ENCODE data around the gene TBX1. TPM values are rescaled to one million over a fixed set of nuclear protein-coding genes. Genes with fewer than 3 reads are reported as not detected.
"Not testable (repeated sequence)": the region's sequence is repeated elsewhere in the genome, so short reads cannot be mapped to it uniquely, and the experiment has no call there.

The TBX1 gene
- total RNA-seq, 1 donor from 2014 or later, result 0.11 TPM

DNA sequence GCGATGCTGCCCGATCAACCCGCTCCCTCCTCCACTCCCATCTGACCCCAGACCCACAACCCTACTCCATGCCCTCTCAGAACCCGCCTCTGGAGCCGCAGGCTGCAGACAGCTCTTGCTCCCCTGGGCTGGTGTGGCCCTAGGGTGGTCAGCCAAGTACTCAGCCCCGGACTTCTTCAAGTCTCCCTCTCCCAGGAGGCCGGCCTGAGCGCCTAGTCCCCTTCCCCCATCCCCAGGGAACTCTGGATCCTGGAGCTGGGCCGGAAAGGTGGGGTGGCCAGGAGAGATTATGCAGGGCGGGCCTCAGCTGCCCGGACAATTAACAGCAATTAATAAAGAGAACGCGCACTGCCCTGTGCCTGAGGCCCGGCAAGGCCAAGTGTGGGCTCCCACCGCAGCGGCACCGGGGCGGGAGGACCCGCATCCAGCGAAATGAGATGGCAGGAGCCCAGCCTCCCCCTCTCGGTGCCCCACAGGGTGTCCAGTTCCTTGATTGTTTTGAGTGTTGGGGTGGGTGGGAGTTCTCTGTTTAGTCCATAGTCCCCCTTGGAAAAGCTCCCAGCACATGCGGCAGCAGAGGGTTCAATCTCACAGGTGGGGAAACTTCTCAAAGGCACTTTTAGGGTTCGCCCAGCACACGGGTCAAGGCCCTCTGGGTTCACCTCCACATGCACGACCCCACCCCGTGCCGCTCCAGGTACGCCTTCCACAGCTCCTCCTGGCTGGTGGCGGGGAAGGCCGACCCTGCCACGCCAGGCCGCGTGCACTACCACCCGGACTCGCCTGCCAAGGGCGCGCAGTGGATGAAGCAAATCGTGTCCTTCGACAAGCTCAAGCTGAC, 3.1 kb downstream of the TBX1 start:
- intact Hi-C loops (cut with micrococcal nuclease), result no loop called here

DNA sequence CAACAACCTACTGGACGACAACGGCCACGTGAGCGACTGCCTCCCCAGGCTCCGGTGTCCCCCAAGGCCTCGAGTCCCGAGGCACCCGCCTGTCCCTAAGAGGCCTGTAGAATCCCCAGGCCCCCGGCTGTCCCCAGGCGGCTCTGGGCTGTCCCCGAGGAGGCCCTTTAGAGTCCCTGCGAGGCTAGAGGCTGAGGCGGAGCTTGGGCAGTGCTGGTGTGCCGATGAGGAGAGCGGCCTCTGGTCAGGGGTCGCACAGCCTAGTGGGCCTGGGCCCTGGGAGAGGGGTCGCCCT, 3.7 kb downstream of the TBX1 start:
- intact Hi-C loops (cut with micrococcal nuclease), result no loop called here

DNA sequence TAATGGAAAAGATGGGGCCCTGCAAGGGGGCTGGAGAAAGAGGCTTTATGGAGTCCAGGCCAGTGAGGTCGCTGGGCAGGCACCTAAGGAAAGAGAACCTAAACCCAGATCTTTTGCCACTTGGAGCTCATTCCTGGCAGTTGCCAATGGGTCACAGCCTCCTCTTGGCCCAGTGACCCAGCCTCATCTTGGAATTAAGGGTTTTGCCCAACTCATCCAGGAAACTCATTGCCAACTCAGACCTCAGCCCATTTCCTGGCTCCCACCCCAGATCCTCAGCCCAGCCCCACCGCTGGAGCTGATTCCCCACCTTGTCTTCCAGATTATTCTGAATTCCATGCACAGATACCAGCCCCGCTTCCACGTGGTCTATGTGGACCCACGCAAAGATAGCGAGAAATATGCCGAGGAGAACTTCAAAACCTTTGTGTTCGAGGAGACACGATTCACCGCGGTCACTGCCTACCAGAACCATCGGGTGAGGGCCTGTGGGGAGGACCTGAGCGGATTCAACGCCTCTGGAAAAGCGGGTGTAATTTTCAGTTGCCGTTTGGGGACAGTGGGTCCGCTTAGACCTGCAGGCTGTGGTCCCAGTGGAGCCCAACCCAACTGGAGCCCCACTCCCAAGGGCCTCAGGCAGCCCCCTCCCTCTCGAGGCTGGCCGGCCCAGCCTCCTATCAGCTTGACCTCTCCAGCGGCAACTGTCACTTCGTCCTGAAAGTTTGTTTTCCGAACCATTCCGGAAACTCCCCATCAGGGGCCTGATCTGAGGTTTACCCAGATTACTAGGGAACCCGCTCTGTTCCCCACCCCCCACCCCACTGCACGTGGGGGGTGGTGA, 4.3 kb downstream of the TBX1 start:
- intact Hi-C loops (cut with micrococcal nuclease), result no loop called here

GRCh38 chr22:19765477-19766239, 5.1 kb downstream of the TBX1 start:
- intact Hi-C loops (cut with micrococcal nuclease), result no loop called here

DNA sequence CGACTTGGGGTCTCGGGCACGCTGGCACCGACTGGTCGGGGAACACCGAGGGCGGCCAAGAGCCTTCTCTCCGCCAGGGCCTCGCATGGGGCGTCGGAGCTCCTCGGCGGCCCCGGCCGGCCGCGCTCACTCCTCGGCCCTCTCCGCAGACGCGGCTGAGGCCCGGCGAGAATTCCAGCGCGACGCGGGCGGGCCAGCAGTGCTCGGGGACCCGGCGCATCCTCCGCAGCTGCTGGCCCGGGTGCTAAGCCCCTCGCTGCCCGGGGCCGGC, 5.6 kb downstream of the TBX1 start:
- intact Hi-C loops (cut with micrococcal nuclease), result no loop called here

DNA sequence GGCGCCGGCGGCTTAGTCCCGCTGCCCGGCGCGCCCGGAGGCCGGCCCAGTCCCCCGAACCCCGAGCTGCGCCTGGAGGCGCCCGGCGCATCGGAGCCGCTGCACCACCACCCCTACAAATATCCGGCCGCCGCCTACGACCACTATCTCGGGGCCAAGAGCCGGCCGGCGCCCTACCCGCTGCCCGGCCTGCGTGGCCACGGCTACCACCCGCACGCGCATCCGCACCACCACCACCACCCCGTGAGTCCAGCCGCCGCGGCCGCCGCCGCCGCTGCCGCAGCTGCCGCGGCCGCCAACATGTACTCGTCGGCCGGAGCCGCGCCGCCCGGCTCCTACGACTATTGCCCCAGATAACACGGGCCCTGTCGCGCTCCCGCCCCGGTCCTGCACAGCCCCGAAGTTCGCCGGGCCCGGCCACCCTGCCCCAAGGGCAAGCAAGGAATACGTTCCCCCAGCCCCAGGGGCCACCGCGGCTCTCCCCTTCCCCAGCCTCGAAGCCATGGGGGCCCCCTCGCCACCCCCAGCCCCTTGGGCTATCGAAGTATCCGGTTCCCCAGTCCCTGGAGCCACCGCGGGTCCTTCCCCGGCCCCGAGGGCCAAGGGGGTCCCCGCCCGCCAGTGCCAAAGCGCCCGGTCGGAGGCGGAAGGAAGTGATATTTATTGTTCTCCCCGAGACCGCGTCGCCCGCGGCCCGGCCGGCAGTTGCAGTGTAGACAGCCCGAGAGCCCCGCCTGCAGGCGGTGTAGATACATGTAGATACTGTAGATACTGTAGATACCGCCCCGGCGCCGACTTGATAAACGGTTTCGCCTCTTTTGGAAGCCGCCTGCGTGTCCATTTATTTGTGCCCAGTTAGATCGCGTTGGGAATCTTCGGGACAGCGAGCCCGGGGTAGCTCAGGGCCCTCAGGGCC, 6.2 kb downstream of the TBX1 start:
- intact Hi-C loops (cut with micrococcal nuclease), result no loop called here

- intact Hi-C loops (cut with micrococcal nuclease), result no loop called here
These were observed 7.1 kb downstream of the TBX1 start for GRCh38 chr22:19767427-19768341.

GRCh38 chr22:19769393-19769715, 8.8 kb downstream of the TBX1 start:
- intact Hi-C loops (cut with micrococcal nuclease), result no loop called here

GRCh38 chr22:19770349-19771220, 10.0 kb downstream of the TBX1 start:
- intact Hi-C loops (cut with micrococcal nuclease), result no loop called here

DNA sequence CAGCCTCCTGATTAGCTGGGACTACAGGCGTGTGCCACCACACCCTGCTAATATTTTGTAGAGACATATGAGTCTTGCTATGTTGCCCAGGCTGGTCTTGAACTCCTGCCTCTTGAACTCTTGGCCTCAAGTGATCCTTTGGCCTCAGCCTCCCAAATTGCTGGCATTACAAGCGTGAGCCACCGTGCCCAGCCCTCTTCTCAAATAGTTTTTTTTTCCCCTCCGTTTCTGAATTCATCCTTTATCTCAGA, 11.8 kb downstream of the TBX1 start:
- intact Hi-C loops (cut with micrococcal nuclease), result no loop called here

DNA sequence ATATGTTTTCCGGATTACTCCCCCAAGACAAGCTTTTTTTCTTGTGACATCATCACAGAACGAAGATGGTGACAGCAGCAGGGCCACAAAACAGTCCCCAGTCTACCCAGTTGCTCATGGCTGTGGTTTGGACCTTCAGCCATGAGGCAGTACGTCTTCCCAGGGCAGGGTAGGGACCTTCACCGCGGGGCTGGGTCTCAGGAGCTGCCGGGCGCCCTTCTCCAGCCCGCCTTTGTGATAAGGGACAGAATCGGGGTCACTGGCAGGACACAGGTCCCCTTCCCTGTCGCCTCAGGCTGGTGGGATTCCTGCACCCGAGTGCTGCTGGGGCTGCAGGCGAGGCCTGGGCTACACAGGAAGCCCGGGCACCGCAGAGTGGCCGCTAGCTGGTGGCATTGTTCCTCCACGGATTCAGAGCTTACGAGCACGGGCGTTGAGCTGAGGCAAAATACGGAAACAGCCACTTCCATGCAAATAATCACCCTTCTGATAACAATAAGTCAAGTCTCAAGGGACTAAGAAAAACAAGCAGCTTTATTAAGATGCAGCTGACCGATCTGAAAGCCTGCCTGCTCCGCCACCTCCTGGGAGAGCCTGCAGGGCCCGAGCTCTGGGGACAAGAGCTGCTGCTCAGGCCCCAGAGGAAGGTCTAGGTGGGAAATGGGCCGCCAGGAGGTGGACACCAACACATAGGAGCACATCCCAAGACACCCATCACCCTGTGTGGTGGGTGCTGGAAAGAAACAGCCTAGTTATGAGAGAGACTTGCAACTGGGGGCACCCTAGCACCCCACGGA, 12.3 kb downstream of the TBX1 start:
- intact Hi-C loops (cut with micrococcal nuclease), result no loop called here

- intact Hi-C loops (cut with micrococcal nuclease), result no loop called here
These were observed 13.0 kb downstream of the TBX1 start for GRCh38 chr22:19773470-19774040.

DNA sequence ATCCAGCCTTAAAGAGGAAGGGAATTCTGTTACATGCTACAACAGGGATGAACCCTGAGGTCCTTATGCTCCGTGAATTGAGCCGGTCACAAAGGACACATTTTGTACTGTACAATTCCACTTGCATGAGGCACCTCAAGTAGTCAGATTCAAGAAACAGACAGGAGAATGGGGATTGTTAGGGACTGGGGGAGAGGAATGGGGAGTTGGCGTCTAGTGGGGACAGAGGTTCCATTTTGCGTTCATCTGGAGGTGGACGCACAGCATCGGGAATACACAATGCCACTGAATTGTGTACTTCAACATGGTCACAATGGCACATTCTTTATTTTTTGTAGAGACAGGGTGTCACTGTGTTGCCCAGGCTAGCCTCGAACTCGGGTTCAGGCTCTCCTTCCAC, 14.1 kb downstream of the TBX1 start:
- intact Hi-C loops (cut with micrococcal nuclease), result no loop called here

DNA sequence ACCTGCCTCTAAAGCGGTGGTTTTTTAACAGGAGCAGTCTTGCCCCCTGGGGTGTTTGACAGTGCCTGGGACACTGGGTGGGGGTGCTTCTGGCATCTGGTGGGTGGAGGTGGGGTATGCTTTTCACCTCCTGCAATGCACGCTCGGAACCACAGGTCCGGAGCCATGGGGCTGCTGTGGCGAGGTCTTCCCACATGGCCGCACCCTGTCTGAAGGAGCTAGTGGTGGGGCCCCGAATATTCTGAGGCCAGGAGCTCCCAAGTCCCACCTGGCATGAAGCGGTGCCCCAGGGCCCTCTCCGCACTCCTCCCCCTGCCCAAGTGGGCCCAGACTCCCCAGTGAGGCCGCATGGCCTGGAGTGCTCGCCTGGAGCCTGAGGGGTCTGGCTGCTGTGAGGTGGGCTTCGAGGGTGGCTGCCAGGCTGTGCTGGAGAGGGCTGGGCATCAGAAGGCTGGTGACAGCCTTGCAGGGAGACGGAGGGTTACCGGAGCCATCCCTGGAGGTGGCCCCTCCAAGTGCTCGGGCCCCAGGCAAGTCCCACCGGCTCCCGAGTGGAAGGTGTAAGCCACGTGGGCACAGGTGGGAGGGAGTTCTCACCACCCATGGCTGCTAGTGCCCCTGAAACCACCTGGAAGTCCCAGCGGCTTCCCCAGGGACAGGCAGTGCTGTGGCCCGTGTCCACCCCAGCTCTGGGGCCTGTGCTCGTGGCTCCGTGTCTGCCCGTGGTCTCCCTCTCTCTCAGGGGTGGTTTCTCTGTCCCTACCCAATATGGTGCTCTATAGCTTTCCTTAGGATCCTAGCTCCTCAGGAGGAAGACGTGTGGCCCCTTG, 15.1 kb downstream of the TBX1 start:
- intact Hi-C loops (cut with micrococcal nuclease), result no loop called here

DNA sequence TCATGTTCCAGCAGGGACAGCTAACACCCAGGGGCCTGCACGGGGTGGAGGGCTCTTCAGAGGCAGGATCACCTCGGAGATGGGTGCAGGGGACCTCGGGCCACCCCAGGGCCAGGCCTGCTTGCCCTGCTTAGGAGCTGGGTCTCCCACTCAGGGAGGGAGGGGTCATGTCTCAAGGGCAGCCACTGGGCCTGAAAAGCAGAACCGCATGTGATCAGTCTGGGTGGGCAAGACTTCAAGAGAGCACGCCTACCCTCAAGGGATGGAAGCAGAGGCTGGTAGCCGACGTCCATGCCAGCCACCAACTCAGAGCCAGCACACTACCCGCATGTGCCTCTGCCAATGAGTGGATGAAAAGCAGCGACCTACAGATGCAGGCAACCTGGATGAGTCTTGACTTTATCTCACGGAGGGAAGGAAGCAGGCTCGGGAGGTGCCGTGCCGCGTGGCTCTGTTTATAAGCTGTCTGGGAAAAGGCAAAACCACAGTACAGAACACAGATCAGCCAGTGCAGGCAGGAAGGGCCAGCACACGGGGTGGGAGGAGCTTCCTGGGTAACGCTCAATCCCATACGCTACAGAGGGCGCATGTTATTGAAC, 16.0 kb downstream of the TBX1 start:
- intact Hi-C loops (cut with micrococcal nuclease), result no loop called here

DNA sequence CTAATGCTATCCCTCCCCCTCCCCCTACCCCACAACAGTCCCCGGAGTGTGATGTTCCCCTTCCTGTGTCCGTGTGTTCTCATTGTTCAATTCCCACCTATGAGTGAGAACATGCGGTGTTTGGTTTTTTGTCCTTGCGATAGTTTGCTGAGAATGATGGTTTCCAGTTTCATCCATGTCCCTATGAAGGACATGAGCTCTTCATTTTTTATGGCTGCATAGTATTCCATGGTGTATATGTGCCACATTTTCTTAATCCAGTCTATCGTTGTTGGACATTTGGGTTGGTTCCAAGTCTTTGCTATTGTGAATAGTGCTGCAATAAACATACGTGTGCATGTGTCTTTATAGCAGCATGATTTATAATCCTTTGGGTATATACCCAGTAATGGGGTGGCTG, 16.6 kb downstream of the TBX1 start:
- intact Hi-C loops (cut with micrococcal nuclease), result not testable (repeated sequence)

DNA sequence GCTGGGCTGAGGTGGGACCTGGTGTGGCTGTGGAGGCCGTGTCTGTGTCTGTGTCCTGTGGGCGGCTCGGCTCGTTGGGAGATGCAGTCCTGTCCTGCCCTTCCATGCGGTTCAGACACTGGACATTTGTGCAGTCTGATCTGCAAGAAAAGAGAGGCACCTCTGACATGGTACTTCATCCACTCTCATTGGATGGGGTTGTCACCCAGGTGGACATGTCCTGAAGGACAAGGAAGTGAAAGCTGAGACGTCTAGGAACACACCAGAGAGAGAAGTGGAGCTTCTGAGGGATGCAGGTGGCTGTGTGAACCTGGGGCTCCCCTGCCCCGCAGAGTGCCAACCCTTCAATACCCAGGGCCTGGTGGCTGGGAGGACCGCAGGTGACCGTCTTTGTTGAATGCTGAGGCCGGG, 18.4 kb downstream of the TBX1 start:
- intact Hi-C loops (cut with micrococcal nuclease), result no loop called here
